ENCODE results near the gene EML4. TPM values are rescaled to one million over a fixed set of nuclear protein-coding genes. Genes with fewer than 3 reads are reported as not detected.
"Not testable (repeated sequence)": the region's sequence is repeated elsewhere in the genome, so short reads cannot be mapped to it uniquely, and the experiment has no call there.

The EML4 gene
- polyA plus RNA-seq, 3 donors, result 94.5 to 126 (median 121) TPM

- DNase-seq, result no peak
Observed at GRCh38 chr2:42378415-42378814, 209.3 kb downstream of the EML4 start.

GRCh38 chr2:42380026-42380425 lies 210.9 kb downstream of the EML4 start:
- not testable (repeated sequence) for DNase-seq

GRCh38 chr2:42382144-42382543 lies 213.0 kb downstream of the EML4 start:
- DNase-seq, result no peak

Other genes with a start within 250 kb of the EML4 start
- 100 to 1,000 TPM; 354 to 433 (median 421) TPM for gene PKDCC, start 121.3 kb upstream of the EML4 start, polyA plus RNA-seq (ENCODE audit: insufficient read length in 3 of 3)
- gene COX7A2L, start 191.9 kb downstream of the EML4 start, polyA plus RNA-seq (ENCODE audit: insufficient read length in 3 of 3), result 100 to 1,000 TPM; 178 to 185 (median 181) TPM

All from renal pelvis (tissue), 4 donors.